CD4-positive, alpha-beta T cell treated with Interleukin-6 at 100 ng/mL for 8 hours (primary cell): ENCODE measurements around the gene OGFOD1.
"Not testable (repeated sequence)": the region's sequence is repeated elsewhere in the genome, so short reads cannot be mapped to it uniquely, and the experiment has no call there.

Source experiments
- DNase-seq: peaks from one replicate; pipeline ENCODE4 v3.0.0-alpha.2; 2020; ENCODE audit warnings: mixed read lengths, low spot score

The OGFOD1 gene

GRCh38 chr16:56480776-56481467 lies 29.6 kb downstream of the OGFOD1 start:
- DNase-seq = no peak

GRCh38 chr16:56481468-56482122 lies 30.2 kb downstream of the OGFOD1 start:
- DNase-seq = no peak

GRCh38 chr16:56482683-56483236 lies 31.4 kb downstream of the OGFOD1 start:
- DNase-seq = no peak

- DNase-seq = no peak
Measured at GRCh38 chr16:56483394-56483793, 32.0 kb downstream of the OGFOD1 start.

GRCh38 chr16:56488035-56488434 lies 36.7 kb downstream of the OGFOD1 start:
- DNase-seq = no peak

- not testable (repeated sequence) for DNase-seq
Measured at GRCh38 chr16:56488868-56489267, 37.5 kb downstream of the OGFOD1 start.

GRCh38 chr16:56491657-56492261 lies 40.4 kb downstream of the OGFOD1 start:
- DNase-seq = no peak

- DNase-seq = no peak
Measured at GRCh38 chr16:56493126-56493525, 41.8 kb downstream of the OGFOD1 start.

- DNase-seq = no peak
Measured at GRCh38 chr16:56493815-56494214, 42.5 kb downstream of the OGFOD1 start.

- no peak for DNase-seq
Measured at GRCh38 chr16:56505181-56505580, 53.8 kb downstream of the OGFOD1 start.

- no peak for DNase-seq
Measured at GRCh38 chr16:56506941-56507340, 55.6 kb downstream of the OGFOD1 start.

GRCh38 chr16:56510544-56510943 lies 59.2 kb downstream of the OGFOD1 start:
- no peak for DNase-seq

- DNase-seq = no peak
Measured at GRCh38 chr16:56512025-56512424, 60.7 kb downstream of the OGFOD1 start.

GRCh38 chr16:56513091-56513490 lies 61.7 kb downstream of the OGFOD1 start:
- DNase-seq = no peak

GRCh38 chr16:56513972-56514371 lies 62.6 kb downstream of the OGFOD1 start:
- peak; percentile 50 for DNase-seq

GRCh38 chr16:56514845-56515244 lies 63.5 kb downstream of the OGFOD1 start:
- DNase-seq = no peak

- DNase-seq = no peak
Measured at GRCh38 chr16:56515665-56516064, 64.3 kb downstream of the OGFOD1 start.

- DNase-seq = no peak
Measured at GRCh38 chr16:56517206-56517605, 65.9 kb downstream of the OGFOD1 start.

- no peak for DNase-seq
Measured at GRCh38 chr16:56518425-56518824, 67.1 kb downstream of the OGFOD1 start.

GRCh38 chr16:56519459-56520250 lies 68.3 kb downstream of the OGFOD1 start, which contains the start of gene BBS2:
Gene BBS2 (minus strand): TSS chr16:56520024. CDS start chr16:56519862, 162 bp downstream.
- DNase-seq = peak; percentile 91

GRCh38 chr16:56520251-56520577 lies 68.9 kb downstream of the OGFOD1 start:
- no peak for DNase-seq

GRCh38 chr16:56525236-56525635 lies 73.9 kb downstream of the OGFOD1 start:
- no peak for DNase-seq
